C4-2B (cell line): ENCODE measurements around the gene PDK1.

ENCODE experiments used
- CTCF ChIP-seq: fragments of 450-650 bp; conservative IDR thresholded peaks from 2 replicates; pipeline ENCODE4 v1.5.1; 2017; ENCODE audit warnings: mild to moderate bottlenecking
- ZFX ChIP-seq: fragments of 450-650 bp; IDR thresholded peaks from 2 replicates; pipeline ENCODE4 v1.6.1; 2017

GRCh38 chr2:172634477-172634876 lies 78.6 kb downstream of the PDK1 start:
- TF ChIP-seq CTCF = no peak
- no peak for TF ChIP-seq ZFX
